ENCODE results near the gene CCR4. TPM values are rescaled to one million over a fixed set of nuclear protein-coding genes. Genes with fewer than 3 reads are reported as not detected.

Gene CCR4
- polyA plus RNA-seq, 2 of the 4 experiments (the other 2 are of a cell fraction), result not detected

GRCh38 chr3:32991781-32992180, 40.3 kb downstream of the CCR4 start:
- H3K9me3 ChIP-seq, result no peaks in the 10 kb centered on the region
- no peak overlapping the region for H3K27ac ChIP-seq
- ChIA-PET POLR2A (no interaction called here), CTCF (no interaction called here)
- DNase-seq (ENCODE audit: low read depth in 1 of 2, low spot score in 1 of 2) (no peak), ATAC-seq (no peak), FAIRE-seq (no peak)
- no peaks in the 10 kb centered on the region for H3K4me1 ChIP-seq
- TF ChIP-seq FOSB (CRISPR knock-in tag; IDR thresholded peaks at IDR 0.05) (no peak), TFCP2L1 (CRISPR knock-in tag; IDR thresholded peaks at IDR 0.05) (no peak), HES2 (IDR thresholded peaks at IDR 0.05) (no peak), RAD21 (conservative IDR thresholded peaks at IDR 0.05 in 1 of 2, IDR thresholded peaks at IDR 0.05 in 1 of 2) (no peak), SMC3 (IDR thresholded peaks at IDR 0.05) (no peak), CBX8 (IDR thresholded peaks at IDR 0.05) (no peak), MYC (IDR thresholded peaks at IDR 0.05; ENCODE audit: borderline replicate concordance, low read length) (no peak), HDAC2 (IDR thresholded peaks at IDR 0.05) (no peak), PHF8 (IDR thresholded peaks at IDR 0.05; ENCODE audit: borderline replicate concordance, low read depth) (no peak), POLR2AphosphoS2 (conservative IDR thresholded peaks at IDR 0.05; ENCODE audit: low read length) (no peak), CBX2 (IDR thresholded peaks at IDR 0.05; ENCODE audit: borderline replicate concordance, low read depth) (no peak)
- no peak overlapping the region for H3K4me3 ChIP-seq
- 77% methylated on average over 7 of the region's 7 CpGs for WGBS (ENCODE audit: missing lambda C conversion rate)
- H3K4me2 ChIP-seq, result no peak overlapping the region

DNA sequence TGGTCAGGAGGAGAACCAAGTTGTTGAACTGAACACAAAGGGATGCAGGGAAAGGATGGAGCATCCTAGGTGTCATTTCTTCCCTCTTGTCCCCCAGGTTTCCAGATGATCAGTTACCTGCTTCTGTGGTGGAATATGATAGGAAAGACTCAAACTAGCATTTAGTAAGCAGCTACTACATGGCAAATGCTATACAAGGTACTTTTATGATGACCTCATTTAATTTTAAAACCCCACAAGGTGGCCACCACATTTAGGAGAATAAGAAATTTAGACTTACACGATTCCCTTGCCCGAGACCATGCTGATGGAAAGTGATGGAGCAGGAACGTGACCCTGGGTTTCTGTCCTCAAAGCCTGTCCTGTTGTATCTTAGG, 40.9 kb downstream of the CCR4 start:
- H3K4me2 ChIP-seq, result no peak overlapping the region
- ChIA-PET CTCF (no interaction called here), POLR2A (no interaction called here)
- WGBS (ENCODE audit: missing lambda C conversion rate), result 85% methylated on average over 3 of the region's 3 CpGs
- ATAC-seq (no peak), FAIRE-seq (no peak), DNase-seq (ENCODE audit: low read depth in 1 of 2, low spot score in 1 of 2) (no peak)
- no peaks in the 10 kb centered on the region for H3K4me1 ChIP-seq
- no peak for TF ChIP-seq HOXB5 (CRISPR knock-in tag; IDR thresholded peaks at IDR 0.05)
- TF ChIP-seq CEBPB (IDR thresholded peaks at IDR 0.05), result no peak
- no peak for TF ChIP-seq ZC3H11A (IDR thresholded peaks at IDR 0.05)
- no peak for TF ChIP-seq EHF (CRISPR knock-in tag; IDR thresholded peaks at IDR 0.05)
- TF ChIP-seq USF2 (IDR thresholded peaks at IDR 0.05), result no peak
- TF ChIP-seq CBX8 (IDR thresholded peaks at IDR 0.05), result no peak
- no peak for TF ChIP-seq FOSB (CRISPR knock-in tag; IDR thresholded peaks at IDR 0.05)
- no peak for TF ChIP-seq HEYL (CRISPR knock-in tag; IDR thresholded peaks at IDR 0.05)
- TF ChIP-seq, protein P1, sequence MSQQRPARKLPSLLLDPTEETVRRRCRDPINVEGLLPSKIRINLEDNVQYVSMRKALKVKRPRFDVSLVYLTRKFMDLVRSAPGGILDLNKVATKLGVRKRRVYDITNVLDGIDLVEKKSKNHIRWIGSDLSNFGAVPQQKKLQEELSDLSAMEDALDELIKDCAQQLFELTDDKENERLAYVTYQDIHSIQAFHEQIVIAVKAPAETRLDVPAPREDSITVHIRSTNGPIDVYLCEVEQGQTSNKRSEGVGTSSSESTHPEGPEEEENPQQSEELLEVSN (IDR thresholded peaks at IDR 0.05; ENCODE audit: borderline replicate concordance, low read depth), result no peak
- no peak for TF ChIP-seq MAFK (IDR thresholded peaks at IDR 0.05; ENCODE audit: partially characterized antibody)
- TF ChIP-seq HOXB13 (CRISPR knock-in tag; IDR thresholded peaks at IDR 0.05; ENCODE audit: low read depth), result no peak
- TF ChIP-seq HDAC2 (IDR thresholded peaks at IDR 0.05), result no peak
- TF ChIP-seq NPAS2 (CRISPR knock-in tag; IDR thresholded peaks at IDR 0.05; ENCODE audit: borderline replicate concordance), result no peak
- no peak for TF ChIP-seq BHLHE40 (IDR thresholded peaks at IDR 0.05; ENCODE audit: low read depth, low read length)
- no peak for TF ChIP-seq JUN (IDR thresholded peaks at IDR 0.05)
- H3K27ac ChIP-seq, result no peak overlapping the region
- H3K4me3 ChIP-seq, result no peak overlapping the region
- H3K9me3 ChIP-seq, result no peaks in the 10 kb centered on the region

DNA sequence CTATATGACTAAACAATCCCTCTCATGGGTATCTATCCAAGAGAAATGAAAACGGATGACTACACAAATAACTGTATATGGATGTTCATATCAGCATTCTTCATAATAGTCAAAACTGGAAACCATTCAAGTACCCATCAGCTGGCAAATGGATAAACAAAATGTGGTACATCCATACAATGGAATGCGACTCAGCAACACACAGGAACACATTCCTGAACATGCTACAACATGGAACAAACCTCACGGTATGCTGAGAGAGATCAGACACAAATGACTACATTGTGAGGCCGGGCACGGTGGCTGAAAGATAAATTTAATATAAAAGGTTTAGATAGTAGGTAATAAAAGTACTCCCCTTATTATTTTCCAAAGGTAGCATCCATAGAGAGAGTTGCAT, 42.6 kb downstream of the CCR4 start:
- no peak for FAIRE-seq

More for the DNA sequence above, 42.6 kb downstream of the CCR4 start:
- CTCF ChIA-PET, result interaction anchor here (1.0 to 1.9 kb wide), 2 partner anchors 8 to 65 kb away, joined by 3 to 5 read pairs; no protein-coding TSS in a partner anchor
- Histone ChIP-seq H3K4me1 (no peaks in the 10 kb centered on the region), H3K9me3 (no peaks in the 10 kb centered on the region), H3K4me3 (no peak overlapping the region), H3K27ac (no peak overlapping the region), H3K4me2 (no peak overlapping the region)
- no peak for ATAC-seq
- TF ChIP-seq TFCP2L1 (CRISPR knock-in tag; IDR thresholded peaks at IDR 0.05) (no peak), NFE2L2 (conservative IDR thresholded peaks at IDR 0.05; ENCODE audit: low read length) (no peak), ELK1 (IDR thresholded peaks at IDR 0.05; ENCODE audit: low read depth, low read length) (no peak), KDM1A (IDR thresholded peaks at IDR 0.05; ENCODE audit: low read depth) (no peak), CHD4 (IDR thresholded peaks at IDR 0.05; ENCODE audit: borderline replicate concordance) (no peak), RFX5 (IDR thresholded peaks at IDR 0.05) (no peak), ZNF302 (CRISPR knock-in tag; IDR thresholded peaks at IDR 0.05) (no peak), EHMT2 (IDR thresholded peaks at IDR 0.05; ENCODE audit: low read depth) (no peak), JUN (IDR thresholded peaks at IDR 0.05) (no peak), HOXB5 (CRISPR knock-in tag; IDR thresholded peaks at IDR 0.05) (no peak), KDM5A (IDR thresholded peaks at IDR 0.05) (no peak), EHF (CRISPR knock-in tag; IDR thresholded peaks at IDR 0.05) (no peak), HES2 (IDR thresholded peaks at IDR 0.05) (no peak), MAFK (IDR thresholded peaks at IDR 0.05; ENCODE audit: partially characterized antibody) (no peak), ZC3H11A (IDR thresholded peaks at IDR 0.05) (no peak)
- TF ChIP-seq, protein P2, sequence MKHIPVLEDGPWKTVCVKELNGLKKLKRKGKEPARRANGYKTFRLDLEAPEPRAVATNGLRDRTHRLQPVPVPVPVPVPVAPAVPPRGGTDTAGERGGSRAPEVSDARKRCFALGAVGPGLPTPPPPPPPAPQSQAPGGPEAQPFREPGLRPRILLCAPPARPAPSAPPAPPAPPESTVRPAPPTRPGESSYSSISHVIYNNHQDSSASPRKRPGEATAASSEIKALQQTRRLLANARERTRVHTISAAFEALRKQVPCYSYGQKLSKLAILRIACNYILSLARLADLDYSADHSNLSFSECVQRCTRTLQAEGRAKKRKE (CRISPR knock-in tag; IDR thresholded peaks at IDR 0.05; ENCODE audit: low read depth), result no peak
- POLR2A ChIA-PET, result no interaction called here
- 92% methylated on average over 5 of the region's 5 CpGs for WGBS (ENCODE audit: missing lambda C conversion rate)
- no peak for DNase-seq (ENCODE audit: low read depth in 1 of 2, low spot score in 1 of 2)
